ENCODE measurements around the gene GZMB. TPM values are rescaled to one million over a fixed set of nuclear protein-coding genes. Genes with fewer than 3 reads are reported as not detected.

The GZMB gene
- total RNA-seq, 1 donor from 2014 or later, result 0.94 TPM

Other genes starting within 250 kb of the GZMB start
- 32.7 TPM for gene NYNRIN, start 235.2 kb downstream of the GZMB start, total RNA-seq
- 2.2 TPM for gene CBLN3, start 204.5 kb downstream of the GZMB start, total RNA-seq
- gene KHNYN, start 204.2 kb downstream of the GZMB start, total RNA-seq, result 72.9 TPM
- gene SDR39U1, start 191.4 kb downstream of the GZMB start, total RNA-seq, result 73.5 TPM
- gene CMA1, start 125.9 kb downstream of the GZMB start, total RNA-seq, result 2.2 TPM
- gene CTSG, start 57.9 kb downstream of the GZMB start, total RNA-seq, result 1.9 TPM
- 1.3 TPM for gene GZMH, start 24.5 kb downstream of the GZMB start, total RNA-seq